Fibroblast of villous mesenchyme (primary cell): ENCODE data around the gene STK39. TPM values are rescaled to one million over a fixed set of nuclear protein-coding genes. Genes with fewer than 3 reads are reported as not detected.

Experiments used
- DNase-seq: peaks from one replicate; pipeline ENCODE4 v3.0.0-alpha.2; 2010; ENCODE audit warnings: low read depth
- H3K4me3 ChIP-seq: 2 replicates; pipeline ENCODE4 v1.5.1; 2011; ENCODE audit warnings: low read depth, mild to moderate bottlenecking, low read length
- CTCF ChIP-seq: IDR thresholded peaks from 2 replicates; pipeline ENCODE4 v1.5.1; 2012; ENCODE audit warnings: low read depth, mild to moderate bottlenecking, low read length; ENCODE audit not compliant: insufficient read depth
- total RNA-seq: library from RNA; depleted of rRNA; stranded (reverse); fragments of >200 nt; gene quantifications from 2 replicates; pipeline ENCODE4 v1.2.3, GENCODE V29; 2012

STK39 gene
- total RNA-seq, 1 donor = 27.2 TPM

- DNase-seq = no peak
- TF ChIP-seq CTCF = no peak
- no peak overlapping the region for H3K4me3 ChIP-seq
Measured at GRCh38 chr2:168005586-168005985, 241.8 kb downstream of the STK39 start.

GRCh38 chr2:168003876-168004275 is 243.5 kb downstream of the STK39 start:
- no peak for DNase-seq
- no peak for TF ChIP-seq CTCF
- no peak overlapping the region for H3K4me3 ChIP-seq

- peak; percentile 74 for DNase-seq
- TF ChIP-seq CTCF = no peak
- no peak overlapping the region for H3K4me3 ChIP-seq
Measured at GRCh38 chr2:168002021-168002553, 245.3 kb downstream of the STK39 start.

GRCh38 chr2:167992278-167992677 is 255.1 kb downstream of the STK39 start:
- H3K4me3 ChIP-seq = no peak overlapping the region
- DNase-seq = no peak
- no peak for TF ChIP-seq CTCF

- H3K4me3 ChIP-seq = no peak overlapping the region
- no peak for TF ChIP-seq CTCF
- DNase-seq = no peak
Measured at GRCh38 chr2:167990062-167990461, 257.3 kb downstream of the STK39 start.

- DNase-seq = no peak
- no peak overlapping the region for H3K4me3 ChIP-seq
- TF ChIP-seq CTCF = no peak
Measured at GRCh38 chr2:167988296-167988695, 259.1 kb downstream of the STK39 start.

GRCh38 chr2:167987558-167987957 is 259.8 kb downstream of the STK39 start:
- no peak for TF ChIP-seq CTCF
- no peak overlapping the region for H3K4me3 ChIP-seq
- no peak for DNase-seq
